Measurements from ENCODE around the gene MALAT1. TPM values are rescaled to one million over a fixed set of nuclear protein-coding genes. Genes with fewer than 3 reads are reported as not detected.

The MALAT1 gene
- total and polyA plus RNA-seq, 2 of the 13 experiments (the other 11 are each of a cell fraction or from before 2014, with no cell fraction given), result 143 to 1,237 TPM

DNA sequence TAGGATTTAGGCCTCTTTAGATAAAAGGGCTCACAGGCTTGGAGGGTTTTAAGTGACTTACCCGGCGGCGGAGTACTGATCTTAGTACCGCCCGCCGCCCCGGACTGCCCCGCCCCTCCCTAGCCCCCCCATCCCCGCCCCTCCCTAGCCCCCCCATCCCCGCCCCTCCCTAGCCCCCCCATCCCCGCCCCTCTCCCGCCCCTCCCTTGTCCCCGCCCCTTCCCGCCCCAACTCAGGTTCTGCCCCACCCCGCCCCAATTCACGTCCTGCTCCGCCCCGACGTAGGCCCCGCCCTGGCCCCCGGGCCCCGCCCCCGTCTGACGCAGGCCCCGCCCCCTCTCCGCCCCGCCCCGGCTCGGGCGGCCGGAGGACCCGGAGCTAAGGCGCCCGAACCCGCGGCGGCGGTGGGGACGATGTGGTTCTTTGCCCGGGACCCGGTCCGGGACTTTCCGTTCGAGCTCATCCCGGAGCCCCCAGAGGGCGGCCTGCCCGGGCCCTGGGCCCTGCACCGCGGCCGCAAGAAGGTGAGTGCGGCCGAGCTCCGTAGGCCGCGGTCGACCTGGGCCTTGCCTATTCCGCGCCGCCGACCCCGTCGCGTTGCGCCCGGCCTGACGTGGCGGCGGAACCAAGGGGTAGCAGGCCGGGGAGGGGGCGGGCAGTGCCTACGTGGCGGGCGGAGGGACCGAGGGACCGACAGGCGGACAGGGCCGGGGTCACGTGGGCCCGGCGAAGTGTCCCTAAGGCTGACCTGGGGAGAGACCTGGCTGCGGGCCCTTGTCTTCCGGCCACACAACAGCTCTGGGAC, 26.1 kb downstream of the MALAT1 start, which contains the start of gene SCYL1 (continued):
- peak; percentile 73; the same call in 1 of the 2 replicates for TF ChIP-seq IRX3 (CRISPR knock-in tag; IDR thresholded peaks at IDR 0.05; ENCODE audit: borderline replicate concordance, low read depth)
- no peak for TF ChIP-seq ATF2 (CRISPR knock-in tag; IDR thresholded peaks at IDR 0.05)
- peak; percentile 60; the same call in 1 of the 2 replicates for TF ChIP-seq RXRA (CRISPR knock-in tag; IDR thresholded peaks at IDR 0.05)
- no peak for TF ChIP-seq KIAA2018 (CRISPR knock-in tag; IDR thresholded peaks at IDR 0.05; ENCODE audit: borderline replicate concordance)
- no peak for TF ChIP-seq MTA3 (CRISPR knock-in tag; IDR thresholded peaks at IDR 0.05)
- TF ChIP-seq, protein P1, sequence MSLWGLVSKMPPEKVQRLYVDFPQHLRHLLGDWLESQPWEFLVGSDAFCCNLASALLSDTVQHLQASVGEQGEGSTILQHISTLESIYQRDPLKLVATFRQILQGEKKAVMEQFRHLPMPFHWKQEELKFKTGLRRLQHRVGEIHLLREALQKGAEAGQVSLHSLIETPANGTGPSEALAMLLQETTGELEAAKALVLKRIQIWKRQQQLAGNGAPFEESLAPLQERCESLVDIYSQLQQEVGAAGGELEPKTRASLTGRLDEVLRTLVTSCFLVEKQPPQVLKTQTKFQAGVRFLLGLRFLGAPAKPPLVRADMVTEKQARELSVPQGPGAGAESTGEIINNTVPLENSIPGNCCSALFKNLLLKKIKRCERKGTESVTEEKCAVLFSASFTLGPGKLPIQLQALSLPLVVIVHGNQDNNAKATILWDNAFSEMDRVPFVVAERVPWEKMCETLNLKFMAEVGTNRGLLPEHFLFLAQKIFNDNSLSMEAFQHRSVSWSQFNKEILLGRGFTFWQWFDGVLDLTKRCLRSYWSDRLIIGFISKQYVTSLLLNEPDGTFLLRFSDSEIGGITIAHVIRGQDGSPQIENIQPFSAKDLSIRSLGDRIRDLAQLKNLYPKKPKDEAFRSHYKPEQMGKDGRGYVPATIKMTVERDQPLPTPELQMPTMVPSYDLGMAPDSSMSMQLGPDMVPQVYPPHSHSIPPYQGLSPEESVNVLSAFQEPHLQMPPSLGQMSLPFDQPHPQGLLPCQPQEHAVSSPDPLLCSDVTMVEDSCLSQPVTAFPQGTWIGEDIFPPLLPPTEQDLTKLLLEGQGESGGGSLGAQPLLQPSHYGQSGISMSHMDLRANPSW (CRISPR knock-in tag; IDR thresholded peaks at IDR 0.05; ENCODE audit: borderline replicate concordance), result no peak
- peak; percentile 32 for TF ChIP-seq YY1 (IDR thresholded peaks at IDR 0.05; ENCODE audit: insufficient read depth, insufficient replicate concordance, low read depth, low read length)
- TF ChIP-seq ISL2 (CRISPR knock-in tag; IDR thresholded peaks at IDR 0.05), result peak; percentile 51
- no peak for TF ChIP-seq SNAPC5 (CRISPR knock-in tag; IDR thresholded peaks at IDR 0.05; ENCODE audit: borderline replicate concordance)
- no peak for TF ChIP-seq SMARCE1 (IDR thresholded peaks at IDR 0.05; ENCODE audit: borderline replicate concordance)
- TF ChIP-seq, protein P2, sequence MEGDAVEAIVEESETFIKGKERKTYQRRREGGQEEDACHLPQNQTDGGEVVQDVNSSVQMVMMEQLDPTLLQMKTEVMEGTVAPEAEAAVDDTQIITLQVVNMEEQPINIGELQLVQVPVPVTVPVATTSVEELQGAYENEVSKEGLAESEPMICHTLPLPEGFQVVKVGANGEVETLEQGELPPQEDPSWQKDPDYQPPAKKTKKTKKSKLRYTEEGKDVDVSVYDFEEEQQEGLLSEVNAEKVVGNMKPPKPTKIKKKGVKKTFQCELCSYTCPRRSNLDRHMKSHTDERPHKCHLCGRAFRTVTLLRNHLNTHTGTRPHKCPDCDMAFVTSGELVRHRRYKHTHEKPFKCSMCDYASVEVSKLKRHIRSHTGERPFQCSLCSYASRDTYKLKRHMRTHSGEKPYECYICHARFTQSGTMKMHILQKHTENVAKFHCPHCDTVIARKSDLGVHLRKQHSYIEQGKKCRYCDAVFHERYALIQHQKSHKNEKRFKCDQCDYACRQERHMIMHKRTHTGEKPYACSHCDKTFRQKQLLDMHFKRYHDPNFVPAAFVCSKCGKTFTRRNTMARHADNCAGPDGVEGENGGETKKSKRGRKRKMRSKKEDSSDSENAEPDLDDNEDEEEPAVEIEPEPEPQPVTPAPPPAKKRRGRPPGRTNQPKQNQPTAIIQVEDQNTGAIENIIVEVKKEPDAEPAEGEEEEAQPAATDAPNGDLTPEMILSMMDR (CRISPR knock-in tag; IDR thresholded peaks at IDR 0.05), result no peak
- TF ChIP-seq NKX3-1 (CRISPR knock-in tag; IDR thresholded peaks at IDR 0.05), result no peak

Data from HepG2 (cell line).